Measurements from ENCODE around the gene DGCR2. TPM values are rescaled to one million over a fixed set of nuclear protein-coding genes. Genes with fewer than 3 reads are reported as not detected.

DGCR2 gene
- total RNA-seq, 4 donors from 2014 or later = 44.1 to 76.5 (median 56.3) TPM

DNA sequence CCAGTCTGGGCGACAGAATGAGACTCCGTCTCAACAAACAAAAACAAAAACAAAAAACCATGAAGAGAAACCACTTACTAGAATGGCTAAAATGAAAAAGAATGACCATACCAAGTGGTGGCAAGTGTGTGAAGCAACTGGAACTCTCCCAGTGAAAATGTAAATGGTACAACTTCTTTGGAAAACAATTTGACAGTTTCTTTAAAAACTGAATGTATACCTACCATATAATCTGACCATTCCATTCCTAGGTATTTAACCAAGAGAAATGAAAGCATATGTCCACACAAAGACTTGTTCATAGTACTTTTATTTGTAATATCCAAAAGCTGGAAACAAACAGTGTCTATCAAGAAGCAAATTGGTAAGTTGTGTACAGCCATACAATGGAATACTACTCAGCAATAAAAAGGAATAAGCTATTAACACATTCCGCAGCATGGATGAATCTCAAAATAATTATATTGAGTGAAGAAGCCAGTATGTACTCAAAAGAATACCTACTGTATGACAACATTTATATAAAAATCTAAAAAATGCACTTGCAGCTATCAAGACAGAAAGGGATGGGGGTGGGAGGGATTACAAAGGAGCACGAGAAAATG lies 27.7 kb downstream of the DGCR2 start:
- no peak for TF ChIP-seq POLR2AphosphoS5 (IDR thresholded peaks at IDR 0.05)
- TF ChIP-seq EP300 (IDR thresholded peaks at IDR 0.05) = no peak
- TF ChIP-seq, protein P1, sequence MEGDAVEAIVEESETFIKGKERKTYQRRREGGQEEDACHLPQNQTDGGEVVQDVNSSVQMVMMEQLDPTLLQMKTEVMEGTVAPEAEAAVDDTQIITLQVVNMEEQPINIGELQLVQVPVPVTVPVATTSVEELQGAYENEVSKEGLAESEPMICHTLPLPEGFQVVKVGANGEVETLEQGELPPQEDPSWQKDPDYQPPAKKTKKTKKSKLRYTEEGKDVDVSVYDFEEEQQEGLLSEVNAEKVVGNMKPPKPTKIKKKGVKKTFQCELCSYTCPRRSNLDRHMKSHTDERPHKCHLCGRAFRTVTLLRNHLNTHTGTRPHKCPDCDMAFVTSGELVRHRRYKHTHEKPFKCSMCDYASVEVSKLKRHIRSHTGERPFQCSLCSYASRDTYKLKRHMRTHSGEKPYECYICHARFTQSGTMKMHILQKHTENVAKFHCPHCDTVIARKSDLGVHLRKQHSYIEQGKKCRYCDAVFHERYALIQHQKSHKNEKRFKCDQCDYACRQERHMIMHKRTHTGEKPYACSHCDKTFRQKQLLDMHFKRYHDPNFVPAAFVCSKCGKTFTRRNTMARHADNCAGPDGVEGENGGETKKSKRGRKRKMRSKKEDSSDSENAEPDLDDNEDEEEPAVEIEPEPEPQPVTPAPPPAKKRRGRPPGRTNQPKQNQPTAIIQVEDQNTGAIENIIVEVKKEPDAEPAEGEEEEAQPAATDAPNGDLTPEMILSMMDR (IDR thresholded peaks at IDR 0.05) = no peak
- no peak for TF ChIP-seq POLR2A (IDR thresholded peaks at IDR 0.05)
- H3K4me1 ChIP-seq = peaks cover 0 to 18% (median 0%) of the 10 kb centered on the region in 3 donors
- H3K4me3 ChIP-seq = no peak overlapping the region
- WGBS, 2 donors (ENCODE audit: low coverage in 1 of 2) = 95 to 97% methylated on average over 2 to 3 of the region's 4 CpGs
- no peaks in the 10 kb centered on the region for H3K27me3 ChIP-seq
- no peak overlapping the region for H3K27ac ChIP-seq
- no peaks in the 10 kb centered on the region for H3K9me3 ChIP-seq
- no peak for ATAC-seq
- peaks cover 0 to 18% of the 10 kb centered on the region in 2 donors for H3K36me3 ChIP-seq

DNA sequence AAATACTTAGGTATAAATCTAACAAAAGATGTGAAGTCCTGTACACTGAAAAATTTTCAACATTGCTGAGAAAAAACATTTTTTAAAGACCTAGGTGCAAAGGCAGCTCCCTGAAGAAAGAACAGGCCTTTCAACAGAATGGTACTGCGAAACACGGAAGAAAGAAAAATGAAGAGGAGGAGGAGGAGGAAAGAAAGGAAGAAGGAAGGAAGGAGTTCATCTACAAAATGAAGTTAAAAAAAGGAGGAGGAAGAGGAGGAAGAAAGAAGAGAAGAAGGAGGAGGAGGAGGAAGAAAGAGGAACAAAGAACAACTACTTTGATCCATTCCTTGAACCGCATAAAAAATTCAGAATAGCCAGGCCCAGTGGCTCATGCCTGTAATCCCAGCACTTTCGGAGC lies 29.5 kb downstream of the DGCR2 start:
- Histone ChIP-seq H3K4me3 (no peak overlapping the region), H3K27me3 (no peaks in the 10 kb centered on the region), H3K9me3 (no peaks in the 10 kb centered on the region), H3K36me3 (peaks cover 0 to 27% of the 10 kb centered on the region in 2 donors), H3K27ac (no peak overlapping the region), H3K4me1 (peaks cover 0 to 10% (median 0%) of the 10 kb centered on the region in 3 donors)
- 90 to 92% methylated on average over 2 to 4 of the region's 4 CpGs for WGBS, 2 donors (ENCODE audit: low coverage in 1 of 2)
- ATAC-seq = no peak
- TF ChIP-seq POLR2AphosphoS5 (IDR thresholded peaks at IDR 0.05) (no peak), POLR2A (IDR thresholded peaks at IDR 0.05) (no peak), EP300 (IDR thresholded peaks at IDR 0.05) (no peak)
- TF ChIP-seq, protein P1 (IDR thresholded peaks at IDR 0.05) = no peak

DNA sequence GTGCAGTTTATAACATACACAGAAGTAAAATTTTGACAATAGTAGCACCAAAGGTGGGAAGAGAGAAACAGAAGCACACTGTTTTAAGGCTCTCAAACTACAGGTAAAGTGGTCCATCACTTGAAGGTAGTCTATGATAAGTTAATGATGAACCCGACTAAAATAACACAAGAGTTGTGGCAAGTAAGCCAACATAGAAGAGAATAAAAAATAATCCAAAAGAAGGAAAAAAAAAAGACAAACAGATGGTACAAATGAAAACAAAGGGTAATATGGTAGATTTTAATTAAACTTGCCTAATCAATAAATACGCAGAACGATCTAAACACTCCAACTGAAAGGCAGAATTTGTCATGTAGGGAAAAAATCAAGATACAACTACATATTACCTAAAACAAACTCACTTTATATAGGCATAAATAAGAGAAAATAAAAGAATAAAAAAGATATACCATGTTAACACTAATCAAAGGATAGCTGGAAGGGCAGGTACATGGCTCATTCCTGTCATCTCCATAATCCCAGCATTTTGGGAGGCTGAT lies 31.6 kb downstream of the DGCR2 start:
- no peak overlapping the region for H3K4me3 ChIP-seq
- peaks cover 0 to 38% of the 10 kb centered on the region in 2 donors for H3K36me3 ChIP-seq
- no peaks in the 10 kb centered on the region for H3K27me3 ChIP-seq
- TF ChIP-seq, protein P1 (IDR thresholded peaks at IDR 0.05) = no peak
- TF ChIP-seq EP300 (IDR thresholded peaks at IDR 0.05) (no peak), POLR2A (IDR thresholded peaks at IDR 0.05) (no peak), POLR2AphosphoS5 (IDR thresholded peaks at IDR 0.05) (no peak)
- 57 to 72% methylated on average over 3 of the region's 3 CpGs for WGBS, 2 donors (ENCODE audit: low coverage in 1 of 2)
- H3K9me3 ChIP-seq = no peaks in the 10 kb centered on the region
- H3K4me1 ChIP-seq = peaks cover 0 to 8% (median 0%) of the 10 kb centered on the region in 3 donors
- no peak for ATAC-seq
- H3K27ac ChIP-seq = no peak overlapping the region

DNA sequence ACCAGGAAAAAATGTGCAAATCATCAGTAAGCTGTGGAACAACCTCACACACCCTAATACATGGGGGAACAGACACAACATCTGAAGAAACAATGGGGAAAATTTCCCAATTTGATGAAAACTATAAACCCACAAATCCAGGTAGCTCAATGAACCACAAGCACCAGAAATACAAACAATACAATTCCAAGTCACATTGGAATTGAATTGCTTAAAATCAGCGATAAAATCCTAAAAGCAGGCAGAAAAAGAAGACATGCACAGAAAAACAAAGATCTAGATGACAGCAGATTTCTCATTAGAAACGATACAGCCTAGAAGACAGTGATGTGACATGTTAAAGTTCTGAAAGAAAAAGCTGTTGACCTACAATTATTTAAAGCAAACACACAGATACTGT lies 32.0 kb downstream of the DGCR2 start:
- ATAC-seq = no peak
- Histone ChIP-seq H3K9me3 (no peaks in the 10 kb centered on the region), H3K4me3 (no peak overlapping the region), H3K27me3 (no peaks in the 10 kb centered on the region), H3K36me3 (peaks cover 0 to 38% of the 10 kb centered on the region in 2 donors), H3K27ac (no peak overlapping the region), H3K4me1 (peaks cover 0 to 13% (median 3%) of the 10 kb centered on the region in 3 donors)
- 79 to 80% methylated on average over 2 of the region's 2 CpGs for WGBS, 2 donors (ENCODE audit: low coverage in 1 of 2)
- TF ChIP-seq EP300 (IDR thresholded peaks at IDR 0.05) (no peak), POLR2A (IDR thresholded peaks at IDR 0.05) (no peak), POLR2AphosphoS5 (IDR thresholded peaks at IDR 0.05) (no peak)
- TF ChIP-seq, protein P1 (IDR thresholded peaks at IDR 0.05) = no peak
